NCI-H1048 (cell line): ENCODE measurements around the gene HSPBP1.
"Not testable (repeated sequence)": the region's sequence is repeated elsewhere in the genome, so short reads cannot be mapped to it uniquely, and the experiment has no call there.

Experiments used
- DNase-seq: peaks from one replicate; lab custom pipeline; 2025; lab: John Stamatoyannopoulos, UW

HSPBP1 gene

GRCh38 chr19:55239004-55239403, 40.9 kb downstream of the HSPBP1 start:
- DNase-seq: no peak

DNA sequence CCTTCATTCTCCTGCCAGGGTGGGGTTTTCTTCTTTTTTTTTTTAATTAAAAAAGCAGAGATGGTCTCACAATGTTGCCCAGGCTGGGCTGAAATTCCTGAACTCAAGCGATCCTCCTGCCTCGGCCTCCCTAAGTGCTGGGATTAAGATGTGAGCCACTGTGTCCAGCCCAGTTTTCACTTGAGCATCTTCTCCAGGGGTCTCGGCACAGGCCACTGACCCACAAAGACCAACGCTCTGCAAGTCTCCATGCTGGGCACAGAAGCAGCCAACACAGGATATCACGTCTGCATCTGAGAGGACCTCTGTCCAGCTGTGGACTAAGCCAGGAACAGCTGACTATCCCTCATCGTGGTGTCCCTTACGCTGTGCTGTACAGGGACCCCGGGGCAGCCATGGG, 41.9 kb downstream of the HSPBP1 start:
- no peak for DNase-seq

DNA sequence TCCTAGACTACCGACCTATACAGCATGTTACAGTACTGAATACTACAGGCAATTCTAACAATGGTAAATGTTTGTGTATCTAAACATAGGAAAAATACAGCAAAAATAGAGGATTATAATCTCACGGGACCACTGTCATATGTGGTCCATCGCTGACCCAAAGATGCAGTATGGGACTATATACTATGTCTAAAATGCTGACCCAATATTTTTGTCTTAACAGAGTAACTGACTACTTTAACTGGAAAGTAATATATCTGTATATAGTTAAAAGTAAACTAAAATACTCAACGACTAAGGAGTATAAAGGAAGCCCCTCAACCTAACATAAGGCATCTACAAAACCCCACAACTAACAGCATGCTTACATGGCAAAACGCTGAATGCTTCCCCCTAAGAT, 46.9 kb downstream of the HSPBP1 start:
- DNase-seq: no peak

DNA sequence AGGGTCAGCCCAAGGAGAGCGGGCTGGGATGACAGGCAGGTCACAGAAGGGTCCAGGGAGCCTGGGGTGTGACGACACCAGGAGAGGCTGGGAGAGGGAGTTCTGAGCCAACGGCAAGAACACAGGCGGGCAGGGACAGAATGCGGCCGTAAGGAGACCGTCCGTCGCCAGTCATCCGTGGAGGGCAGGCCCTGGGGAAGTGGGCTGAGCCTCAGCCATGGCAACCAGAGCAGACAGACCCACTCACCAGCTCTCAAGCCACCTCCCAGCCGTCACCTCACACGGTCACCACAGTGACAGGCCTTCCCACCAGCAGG, 47.7 kb downstream of the HSPBP1 start:
- no peak for DNase-seq

- DNase-seq: no peak
Observed at GRCh38 chr19:55231391-55232285, 48.3 kb downstream of the HSPBP1 start.

DNA sequence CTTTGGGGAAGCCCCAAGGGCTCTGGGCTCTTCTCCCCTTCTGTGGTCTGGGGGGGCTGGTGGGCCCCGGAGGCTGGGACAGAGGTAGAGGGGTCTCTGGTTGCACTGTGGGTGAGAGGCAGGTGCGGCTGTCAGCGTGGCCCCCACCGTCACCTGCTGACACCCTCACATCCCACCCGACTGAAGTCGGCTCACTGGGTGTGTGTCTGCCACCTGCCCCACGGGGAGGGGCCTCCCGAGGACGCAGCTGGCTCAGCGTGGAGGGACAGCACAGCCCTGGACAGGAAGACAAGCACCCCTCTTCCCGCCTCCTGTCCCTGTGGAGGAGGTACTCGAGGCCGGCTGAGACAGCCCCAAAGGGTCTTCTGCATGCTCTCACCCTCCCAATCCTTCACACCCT, 49.1 kb downstream of the HSPBP1 start:
- no peak for DNase-seq

DNA sequence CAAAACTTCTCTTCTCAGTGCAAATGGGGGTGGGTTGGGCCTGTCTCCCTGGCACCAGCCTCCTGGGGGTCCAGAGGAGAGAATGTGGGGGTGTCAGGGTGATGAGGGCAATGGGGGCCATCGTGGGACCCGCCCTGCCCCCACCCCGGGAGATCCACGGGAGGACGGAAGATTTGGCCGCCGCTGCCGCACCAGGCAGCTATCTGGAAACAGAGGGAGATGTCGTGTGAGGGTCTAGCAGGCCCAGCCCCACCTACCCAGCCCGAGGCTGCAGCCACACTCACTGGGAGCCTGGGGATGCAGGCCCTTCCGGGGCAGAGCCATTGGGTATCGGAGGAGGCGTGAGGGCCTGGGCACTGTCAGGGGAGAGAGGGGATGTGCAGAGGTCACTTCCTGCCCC, 49.6 kb downstream of the HSPBP1 start:
- DNase-seq: no peak

DNA sequence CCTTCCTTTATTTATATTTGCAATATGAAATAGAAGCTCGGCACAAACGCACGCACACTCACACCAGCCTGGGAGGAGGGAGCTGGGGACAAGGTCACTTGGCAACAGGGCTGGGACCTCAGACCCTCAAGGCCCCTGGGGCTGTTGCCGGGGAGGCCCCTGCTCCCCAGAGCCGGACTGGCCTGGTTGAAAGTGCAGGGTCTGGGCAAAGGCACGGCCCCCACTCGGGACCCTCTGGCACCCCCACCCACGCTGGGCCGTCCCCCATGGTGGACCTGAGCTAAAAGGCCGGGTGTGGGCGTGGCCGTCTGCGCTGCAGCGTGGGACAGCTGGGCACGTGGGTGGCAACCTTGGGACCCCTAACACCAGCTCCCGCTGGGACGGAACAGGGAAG, 50.1 kb downstream of the HSPBP1 start:
- DNase-seq: no peak

GRCh38 chr19:55229145-55229788, 50.6 kb downstream of the HSPBP1 start:
- DNase-seq: no peak

DNA sequence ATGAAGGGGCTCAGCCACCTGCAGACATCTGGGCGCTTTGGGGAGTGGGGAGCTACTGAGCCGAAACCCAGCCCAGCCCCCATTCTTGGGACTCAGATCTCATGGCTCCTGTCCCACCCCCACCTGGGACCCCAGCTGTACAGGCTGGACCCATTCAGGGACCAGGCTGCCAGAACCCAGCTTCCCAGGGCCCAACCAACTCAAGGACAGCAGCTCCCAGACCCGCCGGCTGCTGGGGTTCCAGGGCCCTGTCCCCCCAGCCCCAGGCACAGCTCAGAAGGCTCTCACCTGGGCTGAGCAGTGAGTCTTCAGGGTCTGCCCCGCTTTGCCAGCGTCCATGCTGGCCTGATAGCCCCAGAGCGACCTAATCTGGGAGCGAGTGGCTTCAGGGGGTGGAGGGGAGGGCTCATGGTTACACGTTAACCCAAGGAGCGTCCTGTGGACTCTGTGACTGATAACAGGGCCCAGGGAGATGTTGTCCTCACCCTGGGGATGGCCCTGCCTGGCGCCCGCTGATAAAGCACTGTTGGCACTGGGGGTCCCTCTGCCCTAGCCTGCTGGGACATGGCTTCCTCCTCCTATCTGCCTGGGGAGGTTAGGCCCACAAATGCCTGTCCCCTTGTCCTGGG, 51.4 kb downstream of the HSPBP1 start, which contains the start of gene TMEM86B:
TMEM86B (minus strand) TSS at position 361 of the 629 bp plus-strand sequence; CDS start at position 339, 22 bp downstream.
- DNase-seq: no peak

DNA sequence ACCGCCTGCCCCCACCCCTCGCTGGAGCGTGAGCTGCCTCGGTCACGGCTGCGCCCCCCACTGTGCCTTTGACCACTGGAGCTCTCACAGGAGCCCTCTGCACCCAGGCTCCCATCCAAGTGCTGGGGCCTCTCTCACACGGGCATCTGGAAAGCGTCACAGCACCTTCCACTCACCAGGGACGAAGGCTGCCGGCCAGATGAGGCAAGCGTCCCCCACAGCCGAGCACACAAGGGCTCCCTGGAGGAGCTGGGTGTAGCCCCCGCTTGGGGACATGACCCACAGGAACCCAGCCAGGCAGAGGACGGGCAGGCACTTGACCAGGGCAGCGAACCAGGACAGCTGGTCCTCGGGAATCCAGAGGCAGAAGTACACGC, 51.9 kb downstream of the HSPBP1 start:
- no peak for DNase-seq

- no peak for DNase-seq
Observed at GRCh38 chr19:55227241-55228014, 52.5 kb downstream of the HSPBP1 start.

DNA sequence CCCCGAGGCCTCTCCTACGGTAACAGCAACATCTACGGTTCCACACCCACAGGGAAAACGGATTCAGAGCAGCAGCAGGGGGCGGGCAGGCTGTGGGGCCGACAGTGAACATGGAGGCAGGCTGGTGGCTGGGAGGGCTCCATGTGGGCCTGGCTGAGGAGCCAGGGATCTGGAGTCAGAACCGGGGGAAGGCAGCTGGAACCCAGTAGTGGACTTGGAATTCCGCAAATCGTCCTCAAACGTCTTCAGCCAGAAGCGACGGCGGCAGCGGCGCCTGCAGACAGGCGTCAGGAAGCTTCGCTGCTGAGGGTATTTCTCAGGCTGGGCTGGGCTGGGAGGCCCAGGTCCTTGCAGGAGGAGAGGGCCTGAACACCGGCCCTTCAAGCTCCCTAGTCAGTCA, 53.1 kb downstream of the HSPBP1 start:
- no peak for DNase-seq

- DNase-seq: no peak
Observed at GRCh38 chr19:55226273-55226672, 53.6 kb downstream of the HSPBP1 start.

DNA sequence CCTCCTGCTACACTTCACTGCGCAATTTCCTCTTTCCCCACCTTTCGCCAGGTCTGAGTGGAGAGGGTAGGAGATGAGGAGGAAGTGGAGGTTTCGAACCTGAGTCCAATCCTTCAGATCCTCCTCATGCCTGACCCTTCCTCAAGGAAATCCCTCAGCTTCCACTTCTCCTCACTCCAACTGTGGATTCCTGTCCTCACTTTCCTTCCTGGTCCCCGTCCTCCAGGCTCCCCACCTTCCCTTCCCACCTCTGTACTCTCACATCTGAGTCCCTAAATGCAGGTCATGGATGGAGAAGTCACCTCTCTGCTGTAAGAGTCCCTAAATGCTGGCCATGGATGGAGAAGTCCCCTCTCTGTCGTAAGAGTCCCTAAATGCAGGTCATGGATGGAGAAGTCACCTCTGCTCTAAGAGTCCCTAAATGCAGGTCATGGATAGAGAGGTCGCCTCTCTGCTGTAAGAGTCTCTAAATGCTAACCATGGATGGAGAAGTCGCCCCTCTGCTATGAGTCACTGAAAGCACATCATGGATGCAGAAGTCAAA, 54.4 kb downstream of the HSPBP1 start:
- DNase-seq: no peak

- not testable (repeated sequence) for DNase-seq
Observed at GRCh38 chr19:55224679-55225414, 55.1 kb downstream of the HSPBP1 start.

DNA sequence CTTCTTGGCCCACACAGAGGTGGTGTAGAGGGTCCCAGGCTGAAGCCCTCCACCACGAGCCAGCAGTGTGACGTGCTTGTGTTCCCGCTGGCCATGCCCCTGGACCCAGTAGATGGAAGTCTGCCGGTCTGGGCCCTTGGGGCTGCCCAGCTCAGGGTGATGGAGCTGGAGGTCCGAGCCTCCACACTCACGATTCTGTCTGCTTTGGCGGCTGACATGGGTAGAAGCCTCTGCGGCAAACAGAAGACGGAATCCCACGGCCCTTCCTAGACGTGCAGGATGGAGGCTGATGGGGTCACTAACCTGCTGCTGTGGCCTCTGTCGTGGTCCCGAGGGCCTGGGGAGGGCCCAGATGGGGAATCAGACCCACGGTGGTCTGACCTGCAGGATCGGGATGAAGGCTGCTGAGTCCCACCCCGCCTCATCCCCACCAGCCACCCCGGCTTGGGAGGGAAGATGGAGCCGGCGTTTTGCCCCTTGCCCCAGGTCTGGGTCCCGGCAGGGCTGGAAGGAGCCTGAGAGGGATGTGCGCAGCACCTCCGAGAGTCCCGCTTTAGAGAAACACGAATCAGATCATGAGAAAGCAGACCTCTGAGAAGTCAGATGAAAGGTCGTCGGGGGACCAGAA, 55.8 kb downstream of the HSPBP1 start:
- DNase-seq: no peak

- no peak for DNase-seq
Observed at GRCh38 chr19:55223291-55224037, 56.4 kb downstream of the HSPBP1 start.

DNA sequence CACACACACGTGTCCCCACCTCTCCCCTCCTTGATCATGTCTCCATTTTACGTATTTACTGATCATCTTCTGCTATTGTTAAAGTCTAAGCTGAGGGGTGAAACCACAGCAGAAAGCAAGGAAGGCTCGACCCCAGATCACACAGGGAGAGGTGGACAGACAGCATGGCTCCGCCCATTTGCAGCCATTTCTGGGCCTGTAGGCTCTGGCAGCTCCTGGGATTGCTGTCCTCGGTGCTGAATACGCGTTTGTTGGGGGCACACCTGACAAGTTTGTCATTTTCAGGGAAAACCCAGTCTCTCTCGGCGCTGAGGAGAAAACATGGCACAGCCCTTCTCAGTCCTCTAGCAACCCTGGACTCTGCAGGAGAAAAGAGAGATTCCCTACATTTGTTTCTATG, 59.4 kb downstream of the HSPBP1 start:
- DNase-seq: no peak
